ENCODE data around the gene MYO3B.
"Not testable (repeated sequence)": the region's sequence is repeated elsewhere in the genome, so short reads cannot be mapped to it uniquely, and the experiment has no call there.

Gene MYO3B

DNA sequence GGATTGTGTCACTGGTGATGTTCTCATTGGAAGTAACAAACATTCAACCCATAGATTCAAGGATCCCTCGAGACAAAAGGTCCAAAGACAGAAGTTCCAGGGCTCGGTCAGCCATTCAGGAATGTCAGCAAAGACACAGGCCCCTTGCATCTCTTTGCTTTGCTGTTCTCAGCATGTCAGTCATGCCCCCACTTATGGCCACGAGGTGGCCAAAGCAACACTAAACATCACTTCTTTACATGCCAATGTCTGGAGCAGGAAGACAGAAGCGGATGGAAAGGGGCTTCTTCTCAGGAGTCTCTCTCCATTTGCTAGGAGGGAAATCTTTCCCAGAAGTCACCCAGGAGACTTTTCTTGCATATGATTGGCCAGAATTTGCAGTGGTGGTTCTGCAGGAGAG is 345.6 kb downstream of the MYO3B start:
- no peak for DNase-seq

DNA sequence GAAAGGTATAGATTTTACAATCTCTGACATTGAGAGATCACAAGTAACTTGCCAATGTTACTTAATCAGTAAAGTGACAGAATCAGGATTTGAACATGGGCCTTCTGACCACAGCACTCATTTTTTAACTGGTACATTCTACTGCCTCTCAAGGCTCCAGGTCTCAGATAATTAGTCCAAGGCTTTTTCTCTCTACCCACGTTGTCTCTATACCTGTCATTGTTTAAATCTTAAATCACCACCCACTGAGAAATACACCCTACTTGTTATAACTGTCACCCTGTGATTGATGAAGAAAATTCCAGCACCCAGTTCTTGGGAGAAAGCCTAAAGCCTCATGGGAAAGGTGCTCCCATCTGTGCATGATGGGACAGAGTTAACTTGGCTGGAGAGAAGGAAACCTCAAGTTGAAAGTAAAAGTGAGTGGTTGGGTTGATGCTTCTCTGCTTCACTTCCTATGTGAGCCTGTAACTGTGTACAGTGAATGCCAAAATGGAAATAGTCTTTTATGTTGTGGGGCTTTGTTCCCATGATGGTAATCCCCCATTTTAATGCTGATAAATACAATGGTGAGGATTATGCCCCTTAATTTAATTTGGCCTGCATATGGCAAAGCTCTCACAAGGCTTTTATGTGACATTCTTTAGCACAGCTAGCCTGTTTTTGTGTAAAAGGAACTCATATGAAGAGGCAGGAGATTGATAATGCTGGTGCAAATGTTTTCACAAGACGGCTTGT is 347.1 kb downstream of the MYO3B start:
- no peak for DNase-seq

DNA sequence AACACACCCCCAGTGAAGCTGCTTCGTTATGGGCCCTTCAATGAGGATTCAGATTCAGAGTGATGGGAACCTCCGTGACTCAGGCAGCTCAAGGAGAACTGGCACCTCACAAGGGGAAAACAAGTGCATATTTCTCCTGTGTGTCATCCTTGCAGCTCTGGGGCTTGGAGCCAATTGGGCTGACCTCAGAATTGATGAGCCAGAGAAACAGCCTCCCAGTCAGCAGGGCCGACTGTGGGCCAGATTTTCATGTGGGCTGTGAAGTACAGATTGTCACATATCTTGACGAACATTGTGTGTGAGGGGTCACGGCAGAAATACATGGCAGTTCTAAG is 347.6 kb downstream of the MYO3B start:
- DNase-seq, result no peak

GRCh38 chr2:170530284-170530745 is 352.4 kb downstream of the MYO3B start:
- DNase-seq, result peak; percentile 94

- no peak for DNase-seq
Measured at GRCh38 chr2:170530803-170531564, 353.0 kb downstream of the MYO3B start.

DNA sequence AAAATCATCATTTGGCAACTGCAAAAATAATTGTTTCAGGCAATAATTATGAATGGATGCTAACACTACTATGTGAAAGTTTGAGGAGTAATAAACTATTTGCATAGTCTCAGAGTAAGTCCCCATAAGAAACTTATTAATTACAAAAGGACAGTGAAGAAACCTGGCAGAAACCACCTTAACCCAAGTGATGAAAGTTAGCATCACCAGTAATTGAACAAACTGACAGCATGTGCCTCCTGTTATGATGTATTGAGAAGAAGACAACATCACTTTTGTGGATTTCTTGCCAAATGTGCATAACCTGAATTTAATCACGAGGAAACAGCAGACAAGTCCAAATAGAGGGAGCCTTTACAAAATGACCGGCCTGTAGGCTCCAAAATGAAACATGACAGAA is 353.9 kb downstream of the MYO3B start:
- no peak for DNase-seq

DNA sequence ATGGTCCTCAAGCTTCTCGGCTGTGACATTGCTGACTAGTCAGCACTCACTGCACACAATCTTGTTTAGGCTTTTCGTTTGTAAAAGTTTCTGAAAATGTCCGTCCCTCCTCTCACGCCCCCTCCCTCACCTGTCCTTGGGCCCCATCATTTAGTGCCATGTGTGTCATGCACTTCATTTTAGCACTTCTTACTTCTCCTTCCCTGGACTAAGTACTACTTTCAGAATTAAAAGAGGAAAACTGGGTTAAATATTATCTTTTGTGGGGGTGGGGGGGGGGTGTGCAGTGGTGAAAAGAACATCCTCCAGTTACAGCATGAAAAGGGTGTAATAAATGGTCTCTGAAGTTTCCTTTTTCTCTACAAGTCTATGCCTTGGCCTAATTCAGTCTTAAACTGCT is 355.2 kb downstream of the MYO3B start:
- DNase-seq, result no peak

GRCh38 chr2:170535552-170535951 is 357.6 kb downstream of the MYO3B start:
- DNase-seq, result no peak

GRCh38 chr2:170544817-170545216 is 366.9 kb downstream of the MYO3B start:
- no peak for DNase-seq

DNA sequence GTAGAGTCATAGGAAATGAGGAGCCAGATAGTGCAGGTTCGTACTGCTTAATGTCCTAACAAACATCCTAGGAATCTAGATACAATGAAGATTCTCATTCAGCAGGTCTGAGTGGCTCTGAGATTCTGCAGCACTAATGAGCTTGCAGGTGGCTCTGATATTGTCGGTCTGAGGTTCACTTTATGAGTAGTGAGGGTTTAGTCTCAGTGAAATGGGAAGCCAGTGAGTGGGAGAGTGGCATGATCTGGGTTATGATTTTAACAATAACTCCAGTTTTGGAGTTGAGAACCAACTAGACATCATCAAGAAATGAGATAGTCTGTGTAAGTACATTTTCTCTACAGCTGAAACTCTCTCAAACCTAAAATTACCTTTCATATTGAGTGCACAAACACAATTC is 370.4 kb downstream of the MYO3B start:
- no peak for DNase-seq

- no peak for DNase-seq
Measured at GRCh38 chr2:170550501-170550900, 372.6 kb downstream of the MYO3B start.

- DNase-seq, result not testable (repeated sequence)
Measured at GRCh38 chr2:170551899-170552298, 374.0 kb downstream of the MYO3B start.

GRCh38 chr2:170553748-170554147 is 375.8 kb downstream of the MYO3B start:
- no peak for DNase-seq

- no peak for DNase-seq
Measured at GRCh38 chr2:170554278-170554955, 376.5 kb downstream of the MYO3B start.

DNA sequence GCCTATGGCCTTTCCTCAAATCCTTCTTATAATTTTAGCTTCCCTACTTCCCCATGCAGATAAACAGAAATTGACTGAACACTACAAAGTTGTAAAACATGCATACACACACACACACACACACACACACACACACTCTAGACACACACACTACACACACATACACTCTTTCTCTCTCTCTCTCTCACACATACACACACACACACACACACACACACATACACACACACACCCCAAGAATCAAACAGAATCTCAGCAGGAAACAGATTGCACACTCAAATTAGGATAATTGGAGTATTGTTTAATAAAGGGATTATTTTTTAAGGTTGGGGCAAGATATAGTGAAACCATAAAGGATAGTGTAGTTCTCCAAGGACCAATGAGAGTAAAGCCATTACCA is 385.0 kb downstream of the MYO3B start:
- no peak for DNase-seq

- DNase-seq, result no peak
Measured at GRCh38 chr2:170563401-170563800, 385.5 kb downstream of the MYO3B start.

DNA sequence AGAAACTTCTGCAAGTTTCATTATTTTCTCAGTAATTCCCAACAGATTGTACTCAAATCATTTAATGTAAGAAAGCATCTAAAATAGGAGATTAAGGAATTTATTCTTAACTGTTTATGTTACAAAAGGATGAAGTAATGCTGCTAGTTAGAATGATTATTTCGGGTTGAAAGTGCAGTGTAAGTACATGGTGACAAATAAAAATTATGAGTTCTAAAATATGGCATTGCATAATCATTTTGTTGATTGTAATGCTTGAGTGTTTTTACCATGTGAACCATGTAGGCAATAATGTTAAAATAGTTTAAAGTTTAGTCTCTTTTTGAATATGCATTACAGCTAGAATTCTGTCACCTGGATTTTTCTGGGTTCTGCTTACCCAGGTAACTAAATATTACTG is 388.2 kb downstream of the MYO3B start:
- DNase-seq, result no peak

DNA sequence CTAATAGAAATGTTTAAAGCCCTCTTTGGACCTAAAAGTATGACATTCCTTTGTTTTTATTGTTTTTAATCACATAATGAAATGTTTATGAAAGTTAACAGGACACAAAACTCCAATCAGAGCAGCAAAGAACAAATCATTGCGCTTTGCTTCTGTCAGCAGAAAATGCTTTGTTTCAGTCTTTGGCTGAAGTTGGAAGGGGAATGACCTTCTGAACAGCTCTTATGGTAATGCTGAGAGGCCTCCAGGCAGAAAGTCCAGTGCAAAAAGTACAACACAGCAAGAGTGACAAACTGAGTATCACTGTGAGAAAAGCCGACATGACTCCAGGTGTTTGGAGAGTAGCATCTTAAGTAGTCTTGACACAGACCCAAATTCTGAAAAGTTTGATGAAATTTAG is 389.5 kb downstream of the MYO3B start:
- no peak for DNase-seq

DNA sequence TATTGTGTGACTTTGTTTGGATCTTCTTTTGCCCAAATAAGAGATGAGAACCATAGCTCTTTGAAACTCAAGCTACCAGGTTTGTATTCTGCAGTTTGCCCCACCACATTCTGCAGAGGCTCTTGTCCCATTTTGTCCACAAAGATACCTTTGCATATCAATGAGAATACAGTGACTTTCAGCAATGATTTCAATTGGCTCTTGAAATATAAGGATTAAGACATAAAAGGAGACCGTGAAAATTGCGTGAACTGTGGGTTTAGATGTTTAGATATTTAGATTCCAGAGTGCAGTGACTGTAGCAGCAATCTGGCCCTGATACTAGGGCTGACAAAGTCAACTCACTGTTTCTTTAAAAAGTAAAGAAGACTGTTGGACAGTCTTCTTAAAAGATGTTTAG is 390.6 kb downstream of the MYO3B start:
- DNase-seq, result no peak

DNA sequence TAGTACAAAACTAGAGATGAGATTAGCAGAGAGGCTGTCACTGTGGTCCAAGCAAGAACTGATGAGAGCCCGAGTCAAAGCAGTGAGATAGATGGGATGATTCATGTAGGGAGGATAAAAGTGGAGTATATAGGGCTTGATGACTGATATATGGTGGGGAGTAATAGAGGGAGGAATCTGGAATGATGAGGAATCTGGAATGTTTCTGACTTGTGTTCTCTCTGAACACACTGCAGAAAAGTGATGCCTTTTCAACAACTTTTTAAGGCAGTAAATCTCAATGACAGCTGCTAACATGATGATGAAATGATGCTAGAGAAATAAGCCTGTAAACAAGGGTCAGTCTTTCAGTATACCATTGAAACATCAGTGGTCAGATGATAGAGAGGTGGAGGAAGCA is 393.7 kb downstream of the MYO3B start:
- no peak for DNase-seq

- no peak for DNase-seq
Measured at GRCh38 chr2:170573671-170574070, 395.7 kb downstream of the MYO3B start.

GRCh38 chr2:170576296-170576695 is 398.3 kb downstream of the MYO3B start:
- no peak for DNase-seq

DNA sequence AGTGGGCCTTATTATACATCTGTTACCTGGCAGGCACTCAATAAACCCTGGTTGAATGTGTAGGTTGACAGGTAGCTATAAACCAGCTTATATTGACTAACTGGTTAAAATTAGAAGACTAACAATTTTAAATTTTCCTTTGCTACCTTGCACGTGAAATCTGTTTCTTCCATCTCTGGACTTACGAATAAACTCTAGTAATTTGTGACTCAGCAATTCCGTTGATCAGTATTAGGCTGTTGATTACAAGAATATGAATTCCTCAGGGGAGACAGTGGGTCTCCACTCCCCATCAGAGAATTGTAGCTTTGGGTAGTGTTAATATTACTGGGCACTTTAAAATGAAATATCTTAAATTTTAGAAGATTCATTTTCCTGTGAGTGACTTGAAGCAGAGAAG is 399.4 kb downstream of the MYO3B start:
- no peak for DNase-seq

- no peak for DNase-seq
Measured at GRCh38 chr2:170578606-170579005, 400.7 kb downstream of the MYO3B start.
